Measurements from ENCODE around the gene TMSB4X.

Gene TMSB4X

GRCh38 chrX:13008851-13009250 is 33.9 kb downstream of the TMSB4X start:
- Histone ChIP-seq H3K27me3 (ENCODE audit: control insufficient read depth, low read length) (no peaks in the 10 kb centered on the region), H3K79me2 (ENCODE audit: control insufficient read depth, low read length) (no peaks in the 10 kb centered on the region), H4K20me1 (ENCODE audit: control insufficient read depth, insufficient read depth, low read depth, low read length) (no peaks in the 10 kb centered on the region), H3K9me3 (ENCODE audit: control insufficient read depth, insufficient read depth, low read length) (no peaks in the 10 kb centered on the region), H3F3A (ENCODE audit: control insufficient read depth, insufficient read depth) (peaks cover 13% of the 10 kb centered on the region), H3K4me1 (ENCODE audit: control insufficient read depth, low read length) (peaks cover 69% of the 10 kb centered on the region), H3K4me2 (ENCODE audit: low read length) (peak overlapping the region; percentile 53; the same call in 1 of the 2 replicates), H3K4me3 (ENCODE audit: low read length) (no peak overlapping the region), H3K36me3 (ENCODE audit: control insufficient read depth, low read length) (no peaks in the 10 kb centered on the region), H3K27ac (ENCODE audit: low read depth, low read length) (no peak overlapping the region), H3K9me2 (replicated peaks; ENCODE audit: control insufficient read depth, low read length) (no peaks in the 10 kb centered on the region)
- no peak for TF ChIP-seq EZH2phosphoT487 (IDR thresholded peaks at IDR 0.05; ENCODE audit: borderline replicate concordance, low read length)
- TF ChIP-seq CTCF (IDR thresholded peaks at IDR 0.05; ENCODE audit: low read depth, low read length, poor library complexity, severe bottlenecking) = no peak

- H3K9me3 ChIP-seq (ENCODE audit: control insufficient read depth, insufficient read depth, low read length) = no peaks in the 10 kb centered on the region
- H3K4me2 ChIP-seq (ENCODE audit: low read length) = no peak overlapping the region
- no peak overlapping the region for H3K4me3 ChIP-seq (ENCODE audit: low read length)
- H3K27me3 ChIP-seq (ENCODE audit: control insufficient read depth, low read length) = no peaks in the 10 kb centered on the region
- no peaks in the 10 kb centered on the region for H4K20me1 ChIP-seq (ENCODE audit: control insufficient read depth, insufficient read depth, low read depth, low read length)
- TF ChIP-seq CTCF (IDR thresholded peaks at IDR 0.05; ENCODE audit: low read depth, low read length, poor library complexity, severe bottlenecking) = no peak
- TF ChIP-seq EZH2phosphoT487 (IDR thresholded peaks at IDR 0.05; ENCODE audit: borderline replicate concordance, low read length) = no peak
- peaks cover 71% of the 10 kb centered on the region for H3K4me1 ChIP-seq (ENCODE audit: control insufficient read depth, low read length)
- no peaks in the 10 kb centered on the region for H3K79me2 ChIP-seq (ENCODE audit: control insufficient read depth, low read length)
- no peaks in the 10 kb centered on the region for H3K9me2 ChIP-seq (replicated peaks; ENCODE audit: control insufficient read depth, low read length)
- H3K27ac ChIP-seq (ENCODE audit: low read depth, low read length) = no peak overlapping the region
- no peaks in the 10 kb centered on the region for H3K36me3 ChIP-seq (ENCODE audit: control insufficient read depth, low read length)
- peaks cover 13% of the 10 kb centered on the region for H3F3A ChIP-seq (ENCODE audit: control insufficient read depth, insufficient read depth)
Observed at GRCh38 chrX:13009273-13009672, 34.4 kb downstream of the TMSB4X start.

GRCh38 chrX:13009844-13010243 is 34.9 kb downstream of the TMSB4X start:
- Histone ChIP-seq H3K4me2 (ENCODE audit: low read length) (no peak overlapping the region), H3K36me3 (ENCODE audit: control insufficient read depth, low read length) (no peaks in the 10 kb centered on the region), H3K9me2 (replicated peaks; ENCODE audit: control insufficient read depth, low read length) (no peaks in the 10 kb centered on the region), H3K27me3 (ENCODE audit: control insufficient read depth, low read length) (no peaks in the 10 kb centered on the region), H3F3A (ENCODE audit: control insufficient read depth, insufficient read depth) (peaks cover 11% of the 10 kb centered on the region), H3K9me3 (ENCODE audit: control insufficient read depth, insufficient read depth, low read length) (no peaks in the 10 kb centered on the region), H3K4me3 (ENCODE audit: low read length) (no peak overlapping the region), H3K4me1 (ENCODE audit: control insufficient read depth, low read length) (peaks cover 71% of the 10 kb centered on the region), H3K27ac (ENCODE audit: low read depth, low read length) (no peak overlapping the region), H4K20me1 (ENCODE audit: control insufficient read depth, insufficient read depth, low read depth, low read length) (no peaks in the 10 kb centered on the region), H3K79me2 (ENCODE audit: control insufficient read depth, low read length) (no peaks in the 10 kb centered on the region)
- TF ChIP-seq EZH2phosphoT487 (IDR thresholded peaks at IDR 0.05; ENCODE audit: borderline replicate concordance, low read length) = no peak

- H4K20me1 ChIP-seq (ENCODE audit: control insufficient read depth, insufficient read depth, low read depth, low read length) = no peaks in the 10 kb centered on the region
- peaks cover 4% of the 10 kb centered on the region; the same call in 1 of the 2 replicates for H3F3A ChIP-seq (ENCODE audit: control insufficient read depth, insufficient read depth)
- no peak overlapping the region for H3K4me2 ChIP-seq (ENCODE audit: low read length)
- no peaks in the 10 kb centered on the region for H3K9me2 ChIP-seq (replicated peaks; ENCODE audit: control insufficient read depth, low read length)
- H3K27ac ChIP-seq (ENCODE audit: low read depth, low read length) = no peak overlapping the region
- H3K4me3 ChIP-seq (ENCODE audit: low read length) = no peak overlapping the region
- peaks cover 68% of the 10 kb centered on the region for H3K4me1 ChIP-seq (ENCODE audit: control insufficient read depth, low read length)
- TF ChIP-seq EZH2phosphoT487 (IDR thresholded peaks at IDR 0.05; ENCODE audit: borderline replicate concordance, low read length) = no peak
- no peak for TF ChIP-seq CTCF (IDR thresholded peaks at IDR 0.05; ENCODE audit: low read depth, low read length, poor library complexity, severe bottlenecking)
- H3K36me3 ChIP-seq (ENCODE audit: control insufficient read depth, low read length) = no peaks in the 10 kb centered on the region
- H3K79me2 ChIP-seq (ENCODE audit: control insufficient read depth, low read length) = no peaks in the 10 kb centered on the region
- H3K27me3 ChIP-seq (ENCODE audit: control insufficient read depth, low read length) = no peaks in the 10 kb centered on the region
- H3K9me3 ChIP-seq (ENCODE audit: control insufficient read depth, insufficient read depth, low read length) = no peaks in the 10 kb centered on the region
Observed at GRCh38 chrX:13010546-13010945, 35.6 kb downstream of the TMSB4X start.
